GM18867 (cell line): Measurements from ENCODE around the gene SCMH1.
"Not testable (repeated sequence)": the region's sequence is repeated elsewhere in the genome, so short reads cannot be mapped to it uniquely, and the experiment has no call there.

ENCODE experiments used
- ATAC-seq: cut with Tn5 transposase; IDR thresholded peaks from one replicate; pipeline ENCODE4 v1.9.1; 2021; ENCODE audit warnings: mild to moderate bottlenecking, moderate library complexity; ENCODE audit not compliant: unreplicated experiment

SCMH1 gene

DNA sequence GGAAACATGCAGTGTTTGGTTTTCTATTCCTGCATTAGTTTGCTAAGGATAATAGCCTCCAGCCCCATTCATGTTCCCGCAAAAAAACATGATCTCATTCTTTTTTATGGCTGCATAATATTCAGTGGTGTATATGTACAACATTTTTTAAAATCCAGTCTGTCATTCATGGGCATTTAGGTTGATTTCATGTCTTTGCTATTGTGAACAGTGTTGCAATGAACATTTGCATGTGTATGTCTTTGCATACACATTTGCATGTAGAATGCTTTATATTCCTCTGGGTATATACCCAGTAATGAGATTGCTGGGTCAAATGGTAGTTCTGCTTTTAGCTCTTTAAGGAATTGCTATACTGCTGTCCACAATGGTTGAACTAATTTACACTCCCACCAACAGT, 9.0 kb upstream of the SCMH1 start:
- ATAC-seq: not testable (repeated sequence)

DNA sequence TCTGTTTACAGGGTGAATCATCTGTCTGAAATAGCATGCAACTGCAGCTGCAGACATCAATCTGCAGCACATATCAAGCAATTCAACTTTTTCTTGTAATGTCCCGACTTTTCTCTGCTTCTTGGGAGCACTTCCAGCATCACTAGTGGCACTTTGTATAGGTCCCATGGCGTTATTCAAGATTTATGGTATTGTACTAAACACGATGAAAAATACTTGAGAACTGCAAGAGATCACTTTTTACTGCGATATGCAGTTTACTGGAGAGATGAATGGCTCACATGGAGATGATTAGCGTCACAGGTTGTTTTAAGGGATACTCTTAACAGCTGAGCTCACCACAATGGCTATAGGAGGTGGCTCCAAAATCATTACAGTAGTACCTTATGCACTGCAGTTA, 7.2 kb upstream of the SCMH1 start:
- ATAC-seq: no peak

DNA sequence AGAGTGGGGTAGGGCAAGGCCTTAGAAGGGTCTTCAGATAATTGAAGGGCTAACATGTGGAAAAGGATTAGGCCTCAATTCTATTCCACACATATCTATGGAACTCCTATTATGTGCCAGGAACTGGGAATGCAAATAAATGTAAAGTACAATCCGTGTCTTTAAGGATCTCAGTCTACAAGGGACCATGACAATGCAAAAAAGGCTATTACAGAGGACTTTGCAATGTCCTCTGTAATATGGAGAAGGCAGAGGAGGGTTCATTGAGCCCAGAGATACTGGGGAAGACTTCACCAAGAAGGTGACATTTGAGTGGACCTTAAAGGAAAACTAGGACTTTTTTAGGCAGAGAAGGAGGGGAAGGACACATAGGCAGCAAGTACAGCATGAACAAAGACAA, 4.5 kb upstream of the SCMH1 start:
- ATAC-seq: no peak

DNA sequence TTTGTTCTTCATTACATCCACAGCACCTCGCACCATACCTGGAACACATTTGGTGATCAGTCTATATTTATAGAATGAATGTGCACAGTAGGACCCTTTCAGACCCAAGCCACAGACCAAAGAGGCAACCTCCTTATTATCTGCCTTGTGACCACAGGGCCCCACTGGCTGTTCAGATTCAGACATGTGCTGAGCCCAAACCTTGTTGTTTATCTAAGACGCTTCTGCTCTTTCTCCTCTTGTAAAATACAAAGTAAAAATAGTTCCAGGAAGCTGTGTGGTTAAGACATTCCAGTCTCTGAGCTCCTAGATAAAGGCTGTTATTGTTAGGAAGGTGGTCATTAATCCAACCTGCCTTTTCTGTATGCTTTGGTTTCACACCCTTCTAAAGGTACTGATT, 3.6 kb upstream of the SCMH1 start:
- no peak for ATAC-seq

DNA sequence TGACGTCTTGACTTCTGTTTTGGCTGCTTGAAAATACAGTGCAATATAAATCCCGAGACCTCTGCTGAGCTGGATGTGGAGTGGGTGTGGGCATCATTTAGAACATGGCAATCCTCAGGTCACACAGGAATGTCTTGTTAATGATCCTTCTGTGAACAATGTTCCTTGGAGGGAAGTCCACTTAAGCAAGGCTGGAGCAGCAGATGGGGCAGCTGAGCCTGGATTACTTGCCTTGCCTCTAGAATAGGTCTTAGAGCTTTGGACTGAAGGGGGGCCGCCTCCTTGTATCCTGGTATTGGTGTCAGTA, 926 bp upstream of the SCMH1 start:
- ATAC-seq: no peak

DNA sequence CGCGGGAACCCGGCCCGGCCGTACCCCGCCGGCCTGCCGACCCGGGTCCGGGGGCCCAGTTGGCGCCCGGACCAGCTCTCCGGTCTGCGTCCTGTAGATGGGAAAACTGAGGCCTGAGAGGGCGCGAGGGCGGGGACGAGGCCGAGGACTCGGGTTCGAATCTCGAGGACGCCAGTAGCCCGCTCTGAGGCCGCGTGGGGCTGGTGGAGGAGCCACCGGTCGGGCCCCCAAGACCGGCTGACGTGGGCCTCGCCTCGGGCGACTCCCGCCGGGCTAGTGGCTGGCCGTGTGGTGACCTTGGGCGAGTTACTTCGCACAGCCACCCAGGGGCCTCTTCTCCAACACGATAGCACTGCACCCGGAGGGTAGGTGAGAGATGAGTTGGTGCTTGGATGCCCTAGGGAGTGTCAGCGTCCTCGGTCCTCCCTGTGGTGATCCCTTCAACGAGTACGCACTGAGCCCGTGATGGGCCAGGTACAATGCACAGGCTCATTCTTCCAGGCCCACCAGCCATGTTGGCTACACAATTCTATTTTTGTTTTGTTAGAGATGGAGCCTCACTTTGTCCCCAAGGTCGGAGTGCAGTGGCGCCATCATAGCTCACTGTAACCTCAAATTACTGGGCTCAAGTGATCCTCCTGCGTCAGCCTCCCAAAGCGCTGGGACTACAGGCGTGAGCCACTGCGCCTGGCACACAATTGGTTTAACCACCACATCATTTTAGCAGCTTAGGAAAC, 404 bp upstream of the SCMH1 start:
- ATAC-seq: peak; percentile 20

DNA sequence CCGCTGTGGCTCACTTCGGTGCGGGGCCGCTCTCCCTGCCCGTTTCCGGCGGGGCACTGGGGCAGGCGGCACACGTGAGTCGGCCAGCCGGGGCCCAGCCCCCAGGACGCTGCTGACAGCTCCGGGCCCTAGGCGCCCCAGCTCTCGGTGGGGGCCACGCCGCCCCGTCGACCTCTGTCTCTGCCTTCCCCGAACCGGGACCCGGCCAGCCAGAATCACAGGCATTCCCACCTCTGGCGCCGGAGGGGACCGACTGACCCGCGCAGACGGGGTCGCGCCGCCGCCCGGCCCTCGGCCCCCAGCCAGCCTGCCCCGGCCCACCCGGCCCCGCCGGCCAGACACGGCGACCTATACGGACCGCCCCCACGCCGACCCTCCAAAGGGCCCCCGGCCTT, 755 bp downstream of the SCMH1 start:
- peak; percentile 64 for ATAC-seq

DNA sequence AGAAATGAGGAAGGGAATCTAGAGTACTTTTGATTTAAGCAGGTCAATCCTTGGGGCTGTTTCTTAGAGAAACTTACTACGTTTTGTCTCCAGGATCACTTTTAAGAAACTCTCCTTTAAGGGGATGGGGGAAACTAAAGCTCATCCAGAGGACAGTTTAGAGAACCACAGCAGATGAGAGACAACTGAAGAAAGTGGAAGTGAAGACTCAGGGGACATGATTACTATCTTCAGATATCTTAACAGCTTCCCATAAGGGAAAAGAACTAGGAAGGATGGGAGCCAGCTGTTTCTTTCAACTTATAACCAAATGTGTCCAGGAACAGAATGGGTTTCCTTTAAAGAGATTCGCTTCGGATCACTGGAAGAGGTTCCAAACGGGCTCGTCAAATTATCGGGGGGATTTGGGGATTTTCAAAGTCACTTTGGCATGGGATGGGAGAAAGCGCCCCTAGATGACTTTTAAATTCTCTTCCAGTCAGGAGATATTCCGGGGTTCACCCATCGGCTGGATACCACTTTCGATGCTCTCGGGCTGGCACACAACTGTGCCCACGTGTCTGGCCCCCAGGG, 1.2 kb downstream of the SCMH1 start:
- ATAC-seq: no peak

DNA sequence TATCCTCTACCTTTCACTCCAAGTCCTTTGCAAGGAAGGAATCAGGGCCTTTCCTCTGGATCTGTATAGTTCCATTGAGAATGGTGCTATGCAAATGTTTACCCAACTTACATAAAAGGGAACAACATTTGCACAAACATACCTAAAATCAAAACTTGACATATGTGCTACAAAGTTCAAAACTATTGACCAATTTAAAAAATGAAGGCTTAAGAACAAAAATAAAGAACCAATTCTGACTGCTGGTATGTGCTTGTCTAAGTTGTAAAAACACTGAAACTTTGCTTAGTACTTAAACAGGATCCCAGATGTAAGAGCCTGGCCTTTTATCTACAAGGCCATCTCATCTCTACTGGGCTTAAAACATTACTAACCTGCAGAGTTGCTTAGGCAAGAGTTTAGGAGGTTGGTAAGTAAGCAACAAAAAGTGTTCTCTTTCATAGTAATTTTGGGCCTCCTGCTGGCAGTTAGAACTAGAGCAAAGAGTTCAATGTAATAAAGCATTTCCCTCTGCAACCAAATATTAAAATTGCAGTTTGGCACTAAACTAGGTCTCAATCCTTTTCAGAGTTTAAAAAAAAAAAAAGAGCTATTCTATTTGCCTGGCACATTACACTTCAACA, 2.0 kb downstream of the SCMH1 start:
- no peak for ATAC-seq

DNA sequence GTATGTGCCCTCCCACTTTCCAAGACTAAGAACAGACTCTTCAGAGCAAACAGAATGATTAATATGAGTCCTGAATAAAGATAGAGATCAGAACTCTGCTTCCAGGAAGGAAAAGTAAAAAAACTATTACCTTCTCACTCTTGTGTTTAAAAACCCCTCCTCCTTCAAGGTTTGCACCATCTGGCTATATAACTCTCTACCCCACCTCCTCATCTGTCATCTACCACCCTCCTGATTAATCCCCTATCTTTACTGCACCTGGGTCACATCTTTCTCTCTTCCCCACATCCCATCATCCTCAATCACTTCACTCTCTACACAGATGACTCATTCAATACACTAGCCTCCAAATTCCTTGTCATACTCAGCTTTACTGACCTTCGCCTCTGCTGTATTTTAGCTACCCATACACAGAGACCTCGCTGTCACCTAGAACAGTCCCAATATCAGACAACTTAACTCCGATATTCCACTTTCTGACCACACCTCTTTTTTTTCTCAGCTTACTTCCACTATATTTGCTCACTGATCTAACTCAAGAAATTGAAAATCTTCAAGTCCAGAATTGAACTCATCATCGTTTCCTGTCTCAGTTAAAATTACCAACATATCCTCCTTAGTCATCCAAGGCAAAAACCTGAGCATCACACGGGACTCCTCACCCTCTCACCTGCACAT, 3.7 kb downstream of the SCMH1 start:
- ATAC-seq: no peak

DNA sequence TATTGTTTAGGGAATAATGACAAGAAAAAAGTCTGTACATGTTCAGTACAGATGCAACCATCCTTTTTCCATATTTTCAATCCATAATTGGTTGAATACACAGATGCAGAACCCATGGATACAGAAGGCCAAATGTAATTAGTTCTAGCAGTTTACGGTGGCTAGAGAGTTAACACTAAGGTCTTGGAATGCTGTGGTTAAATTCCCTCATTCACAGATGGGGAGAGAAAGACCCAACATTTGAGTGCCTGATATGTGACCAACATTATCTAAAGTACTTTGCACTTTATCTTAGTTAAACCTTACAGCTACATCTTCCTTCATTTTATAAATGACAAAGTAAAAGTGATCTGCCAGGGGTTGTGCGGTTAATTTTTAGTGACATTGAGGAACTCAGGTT, 5.3 kb downstream of the SCMH1 start:
- no peak for ATAC-seq

DNA sequence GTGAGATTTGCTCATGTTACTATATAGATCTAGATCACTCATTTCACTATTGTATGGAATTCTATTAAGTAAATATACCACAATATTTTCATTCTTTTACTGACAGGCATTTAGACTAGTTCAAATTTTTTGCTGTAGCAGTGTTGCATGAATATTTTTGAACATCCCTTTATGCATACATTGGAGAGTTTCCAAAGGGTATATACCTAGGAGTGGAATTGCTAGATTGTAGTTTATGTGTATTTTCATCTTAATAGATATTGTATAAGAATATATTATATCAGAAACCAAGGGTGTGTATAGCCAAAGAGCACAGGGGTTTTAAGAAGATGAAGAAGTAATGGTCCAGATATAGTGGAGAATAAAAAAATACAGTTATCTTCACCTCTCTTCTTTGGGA, 6.2 kb downstream of the SCMH1 start:
- no peak for ATAC-seq

DNA sequence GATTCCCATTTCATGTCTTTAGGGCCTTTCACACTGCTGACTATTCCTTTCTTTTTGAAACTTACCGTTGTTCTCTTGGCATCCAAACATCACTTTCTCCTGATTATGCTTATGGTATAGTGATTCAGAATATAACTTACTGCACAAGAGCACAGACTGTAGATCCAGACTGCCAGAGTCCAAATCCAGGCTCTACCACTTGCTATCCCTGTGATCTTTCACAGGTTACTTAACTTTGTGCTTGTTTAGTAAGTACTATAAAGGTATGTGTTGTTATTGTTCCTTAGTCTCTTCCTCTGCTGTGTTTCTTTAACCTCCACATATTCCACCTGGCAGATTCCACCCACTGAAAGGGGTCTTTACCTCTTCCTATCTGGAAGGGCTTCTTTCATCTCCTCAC, 8.4 kb downstream of the SCMH1 start:
- no peak for ATAC-seq

DNA sequence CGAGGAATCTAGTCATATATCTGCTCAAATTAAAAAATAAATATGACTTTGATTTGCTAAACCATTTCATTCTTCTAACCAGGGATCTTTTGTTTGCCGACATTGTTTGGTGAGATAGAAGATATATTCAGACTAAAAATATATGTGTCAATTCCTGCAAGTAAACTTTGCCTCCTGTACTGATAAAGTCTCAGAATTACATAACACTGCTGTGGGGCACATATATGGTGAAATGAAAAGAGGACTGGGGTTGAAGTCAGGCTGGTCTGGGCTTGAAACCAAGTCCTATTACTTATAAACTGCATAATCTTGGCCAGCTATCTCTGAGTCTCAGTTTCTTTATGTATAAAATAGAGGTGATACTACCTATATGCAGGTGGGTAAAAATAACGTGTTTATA, 9.8 kb downstream of the SCMH1 start:
- ATAC-seq: no peak

DNA sequence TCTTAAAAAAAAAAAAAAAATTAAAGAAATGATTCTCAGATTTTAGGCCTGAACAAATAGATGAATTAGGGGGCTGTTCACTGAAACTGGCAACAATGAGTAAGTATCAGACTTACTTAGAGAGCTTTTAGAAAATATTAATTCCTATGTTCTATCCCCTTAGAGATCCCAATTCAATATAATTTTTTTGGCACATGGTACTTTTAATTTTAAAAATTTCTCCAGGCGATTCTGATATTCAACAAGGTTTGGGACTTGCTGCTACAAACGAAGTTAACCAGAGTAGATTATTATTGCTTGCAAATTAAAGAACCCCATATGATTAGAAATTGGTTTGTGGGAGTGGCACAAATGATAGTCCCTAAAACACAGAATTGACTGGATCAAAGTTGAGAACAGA, 11.4 kb downstream of the SCMH1 start:
- ATAC-seq: no peak

DNA sequence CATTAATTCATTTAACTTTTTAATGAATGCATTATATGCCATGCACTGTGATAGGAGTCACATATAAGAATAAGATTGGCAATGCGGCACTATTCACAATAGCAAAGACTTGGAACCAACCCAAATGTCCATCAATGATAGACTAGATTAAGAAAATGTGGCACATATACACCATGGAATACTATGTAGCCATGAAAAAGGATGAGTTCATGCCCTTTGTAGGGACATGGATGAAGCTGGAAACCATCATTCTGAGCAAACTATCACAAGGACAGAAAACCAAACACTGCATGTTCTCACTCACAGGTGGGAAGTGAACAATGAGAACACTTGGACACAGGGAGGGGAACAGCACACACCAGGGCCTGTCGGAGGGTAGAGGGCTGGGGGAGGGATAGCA, 12.9 kb downstream of the SCMH1 start:
- not testable (repeated sequence) for ATAC-seq

DNA sequence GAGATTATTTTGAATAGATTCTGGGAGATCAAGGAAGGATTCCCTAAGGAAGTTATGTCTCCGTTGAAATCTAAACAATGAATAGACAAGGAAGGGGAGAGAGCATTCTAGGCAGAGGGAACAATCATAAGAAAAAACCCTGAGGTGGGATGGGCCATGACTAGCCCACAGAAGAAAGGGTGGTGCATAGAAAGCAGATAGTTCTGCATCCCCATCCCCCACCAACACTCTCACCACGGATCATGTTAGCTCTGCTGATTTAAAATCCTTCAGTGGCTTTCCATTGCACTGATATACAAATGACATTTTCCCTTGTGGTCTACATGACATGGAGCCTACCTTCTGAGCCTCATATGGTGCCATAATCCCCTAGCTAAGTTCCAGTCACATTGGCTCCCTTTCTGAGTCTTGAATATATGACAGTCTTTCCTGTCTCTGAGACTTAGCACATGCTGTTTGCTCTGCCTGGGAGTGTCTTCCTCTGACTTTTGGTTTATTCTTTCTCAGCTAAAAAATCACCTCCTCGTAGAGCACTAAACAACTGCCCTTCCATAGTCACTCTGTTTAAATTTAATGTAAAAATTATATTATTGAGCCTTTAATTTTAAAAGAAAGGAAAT, 15.2 kb downstream of the SCMH1 start:
- no peak for ATAC-seq

DNA sequence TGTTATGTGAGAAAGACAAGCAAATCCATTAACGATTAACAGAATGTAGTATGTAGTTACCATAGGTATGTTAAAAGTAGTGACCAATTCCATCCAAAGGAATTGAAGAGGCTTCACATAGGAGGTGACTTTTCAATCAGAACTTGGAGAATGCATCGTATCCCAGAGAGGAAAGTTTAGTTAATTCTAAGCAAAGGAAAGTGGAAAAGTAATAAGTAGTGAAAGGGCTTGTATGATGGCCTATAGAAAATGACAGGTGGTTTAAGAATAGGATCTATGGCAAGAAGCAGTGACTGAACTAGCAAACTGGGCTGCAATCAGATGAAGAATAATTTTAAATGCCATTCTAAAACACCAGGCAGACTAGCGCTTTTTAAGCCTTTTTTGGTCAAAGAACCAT, 16.6 kb downstream of the SCMH1 start:
- no peak for ATAC-seq

DNA sequence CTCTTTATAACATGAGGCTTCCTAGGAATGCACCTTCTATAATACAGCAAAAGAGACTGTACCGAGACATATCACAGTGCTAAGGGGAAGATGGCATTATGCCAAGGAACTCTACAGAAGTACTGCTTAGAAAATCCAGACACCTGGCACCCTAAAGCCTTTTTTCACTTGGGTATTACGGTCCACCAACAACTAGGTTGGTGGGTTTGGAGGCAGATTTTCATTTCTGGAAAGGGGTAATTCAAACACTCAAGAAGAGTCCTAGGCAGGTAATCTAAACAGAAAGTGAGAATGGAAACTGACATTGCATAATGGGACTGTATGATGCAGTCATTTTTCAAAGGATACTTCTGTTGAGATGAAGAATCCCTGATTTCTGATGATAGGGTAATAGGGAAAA, 19.6 kb downstream of the SCMH1 start:
- no peak for ATAC-seq

DNA sequence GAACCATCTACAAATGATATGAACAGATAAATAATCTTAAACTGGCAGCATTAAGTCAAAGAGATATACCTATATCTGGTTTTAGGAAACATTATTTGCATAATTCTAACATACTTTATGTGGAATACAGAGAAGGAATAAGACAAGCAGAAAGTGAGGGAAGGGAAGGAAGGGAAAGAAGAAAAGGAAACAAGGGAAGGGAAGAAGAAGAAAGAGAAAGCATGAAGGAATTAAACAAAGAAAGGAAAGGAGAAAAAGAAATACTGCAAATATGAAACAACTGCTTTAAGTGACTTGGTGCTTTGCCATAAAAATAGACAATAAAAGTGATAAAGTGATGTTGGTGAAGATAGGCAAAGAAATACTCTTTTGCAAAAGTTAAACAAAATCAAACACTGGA, 20.1 kb downstream of the SCMH1 start:
- no peak for ATAC-seq

DNA sequence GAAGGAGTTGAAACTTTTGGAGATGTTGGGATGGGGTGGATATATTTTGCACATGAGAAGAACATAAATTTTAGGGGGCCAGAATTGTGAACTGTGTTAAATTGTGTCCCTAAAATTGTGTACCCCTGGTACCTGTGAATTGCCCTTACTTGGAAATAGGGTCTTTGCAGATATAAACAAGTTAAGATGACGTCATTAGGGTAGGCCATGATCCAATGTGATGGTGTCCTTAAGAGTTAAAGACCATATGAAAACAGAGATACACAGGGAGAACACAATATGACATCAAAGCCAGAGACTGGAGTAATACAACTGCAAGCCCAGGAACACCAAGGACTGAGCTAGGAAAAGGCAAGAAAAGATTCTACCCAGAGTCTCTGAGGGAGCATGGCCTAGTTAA, 24.0 kb downstream of the SCMH1 start:
- no peak for ATAC-seq

DNA sequence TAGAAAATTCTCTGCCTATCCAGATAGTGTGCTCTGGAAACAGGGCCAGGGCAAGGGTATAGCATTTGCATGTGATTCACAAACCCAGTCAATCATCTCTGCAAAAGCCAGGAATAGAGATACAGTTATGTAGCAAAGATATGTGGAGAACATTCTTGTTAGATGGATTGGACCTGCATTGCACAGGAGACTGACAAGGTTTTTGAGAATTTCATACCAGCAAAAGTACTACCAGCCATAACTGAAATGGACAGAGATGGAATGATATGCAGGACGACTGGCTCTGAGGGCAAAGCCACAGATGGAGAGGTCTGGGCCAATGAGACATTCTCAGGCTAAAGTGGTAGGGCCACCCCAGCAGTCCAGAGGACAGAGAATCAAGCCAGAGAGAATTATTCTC, 24.7 kb downstream of the SCMH1 start:
- ATAC-seq: no peak
